Vagina (tissue), 2 donors: ENCODE results near the gene IFT88.

Source experiments
- POLR2AphosphoS5 ChIP-seq, 2 donors: sonication (generic); formaldehyde crosslinking; IDR thresholded peaks; one replicate each; pipeline ENCODE4 v1.9.0; 2017; ENCODE audit warnings: antibody characterized with exemption in 2 of 2, mild to moderate bottlenecking in 2 of 2, low read depth in 1 of 2; ENCODE audit not compliant: insufficient read depth in 1 of 2
- TF ChIP-seq, protein P1 (sequence below), 3 experiments: fragments of 450-650 bp in 2 of 3; fragments of 200-600 bp in 1 of 3; sonication (generic) in 1 of 3; IDR thresholded peaks; one replicate each; pipeline ENCODE4 v1.5.1; 2017 to 2019; ENCODE audit warnings: antibody characterized with exemption in 3 of 3, mild to moderate bottlenecking in 2 of 3, moderate library complexity in 2 of 3

- TF ChIP-seq, protein P1, sequence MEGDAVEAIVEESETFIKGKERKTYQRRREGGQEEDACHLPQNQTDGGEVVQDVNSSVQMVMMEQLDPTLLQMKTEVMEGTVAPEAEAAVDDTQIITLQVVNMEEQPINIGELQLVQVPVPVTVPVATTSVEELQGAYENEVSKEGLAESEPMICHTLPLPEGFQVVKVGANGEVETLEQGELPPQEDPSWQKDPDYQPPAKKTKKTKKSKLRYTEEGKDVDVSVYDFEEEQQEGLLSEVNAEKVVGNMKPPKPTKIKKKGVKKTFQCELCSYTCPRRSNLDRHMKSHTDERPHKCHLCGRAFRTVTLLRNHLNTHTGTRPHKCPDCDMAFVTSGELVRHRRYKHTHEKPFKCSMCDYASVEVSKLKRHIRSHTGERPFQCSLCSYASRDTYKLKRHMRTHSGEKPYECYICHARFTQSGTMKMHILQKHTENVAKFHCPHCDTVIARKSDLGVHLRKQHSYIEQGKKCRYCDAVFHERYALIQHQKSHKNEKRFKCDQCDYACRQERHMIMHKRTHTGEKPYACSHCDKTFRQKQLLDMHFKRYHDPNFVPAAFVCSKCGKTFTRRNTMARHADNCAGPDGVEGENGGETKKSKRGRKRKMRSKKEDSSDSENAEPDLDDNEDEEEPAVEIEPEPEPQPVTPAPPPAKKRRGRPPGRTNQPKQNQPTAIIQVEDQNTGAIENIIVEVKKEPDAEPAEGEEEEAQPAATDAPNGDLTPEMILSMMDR (IDR thresholded peaks at IDR 0.05) = no peak
- no peak for TF ChIP-seq POLR2AphosphoS5 (IDR thresholded peaks at IDR 0.05; ENCODE audit: insufficient read depth in 1 of 2, low read depth in 1 of 2)
Observed at GRCh38 chr13:20553311-20553710, 13.6 kb upstream of the IFT88 start.
